Gastroesophageal sphincter (tissue), 3 donors: ENCODE results near the gene AACS.
"Not testable (repeated sequence)": the region's sequence is repeated elsewhere in the genome, so short reads cannot be mapped to it uniquely, and the experiment has no call there.

Experiments used
- CTCF ChIP-seq, 4 experiments: fragments of 200-600 bp in 2 of 4; fragments of 450-650 bp in 2 of 4; sonication (generic) in 1 of 4; IDR thresholded peaks; one replicate each; pipeline ENCODE4 v1.5.1; 2017 to 2019; ENCODE audit warnings: antibody characterized with exemption in 4 of 4, mild to moderate bottlenecking in 2 of 4, moderate library complexity in 2 of 4
- EP300 ChIP-seq: sonication (generic); formaldehyde crosslinking; IDR thresholded peaks from one replicate; pipeline ENCODE4 v1.6.1; 2017; ENCODE audit warnings: antibody characterized with exemption, mild to moderate bottlenecking
- POLR2A ChIP-seq, 2 donors: fragments of 450-650 bp; IDR thresholded peaks; one replicate each; pipeline ENCODE4 v1.6.1; 2017; ENCODE audit warnings: antibody characterized with exemption in 2 of 2, mild to moderate bottlenecking in 2 of 2, moderate library complexity in 1 of 2
- POLR2AphosphoS5 ChIP-seq: sonication (generic); formaldehyde crosslinking; IDR thresholded peaks from one replicate; pipeline ENCODE4 v1.6.1; 2017; ENCODE audit warnings: antibody characterized with exemption

- TF ChIP-seq CTCF (IDR thresholded peaks at IDR 0.05); POLR2A (IDR thresholded peaks at IDR 0.05); EP300; POLR2AphosphoS5: not testable (repeated sequence)
These were observed 1.7 kb upstream of the AACS start for GRCh38 chr12:125063522-125063921.
